Cardiac fibroblast (primary cell): ENCODE data around the gene PTPN2.

Source experiments
- DNase-seq, 2 donors: peaks; one replicate each; pipeline versions ENCODE4 v3.0.0 to v3.0.0-alpha.2; 2010; ENCODE audit warnings: low read depth in 2 of 2
- H3K4me3 ChIP-seq, 2 donors: replicated peaks in 1 of 2; 1 replicate in 1 of 2; 2 replicates in 1 of 2; pipeline ENCODE4 v1.5.1; 2011; ENCODE audit warnings: low read depth in 2 of 2, low read length in 2 of 2, mild to moderate bottlenecking in 2 of 2, moderate library complexity in 1 of 2
- CTCF ChIP-seq: IDR thresholded peaks from one replicate; pipeline ENCODE4 v1.5.1; 2011; ENCODE audit warnings: low read depth, mild to moderate bottlenecking, low read length, inconsistent platforms

PTPN2 gene

DNA sequence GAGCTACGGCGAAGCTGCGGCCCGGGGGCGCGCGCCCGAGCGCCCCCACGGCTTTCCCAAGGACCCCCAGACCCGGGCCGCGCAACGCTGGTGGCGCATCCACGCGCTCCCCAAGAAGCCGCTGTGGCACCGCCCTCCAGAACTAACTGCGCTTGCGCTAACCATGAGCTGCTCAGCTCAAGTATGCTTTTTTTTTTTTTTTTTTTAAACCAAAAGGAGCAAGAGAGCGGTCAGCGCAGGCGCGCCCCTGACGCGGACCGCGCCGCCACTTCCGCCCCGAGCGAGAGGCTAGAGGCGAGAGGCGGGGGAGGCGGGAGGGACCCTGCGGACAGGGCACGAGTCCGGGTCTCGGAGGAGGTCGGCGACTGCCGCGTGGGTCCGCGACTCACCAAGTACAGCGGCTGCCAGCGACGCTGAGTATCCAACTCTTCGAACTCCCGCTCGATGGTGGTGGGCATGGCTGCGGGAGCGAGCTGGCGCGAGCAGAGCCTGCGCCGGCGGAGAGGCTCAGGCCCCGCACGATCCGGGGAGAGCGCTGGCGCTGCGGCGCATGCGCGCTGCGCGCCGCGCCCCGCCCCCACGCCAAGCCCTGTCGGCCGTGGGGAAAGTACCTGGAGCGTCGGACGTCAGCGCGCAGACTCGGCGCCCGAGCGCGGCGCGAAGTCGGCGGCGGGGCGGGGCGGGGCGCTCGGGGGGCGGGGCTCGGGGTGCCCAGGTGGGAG is at the start of gene PTPN2:
Gene PTPN2 (minus strand): TSS at position 554 of the 722 bp plus-strand sequence. CDS start 96 bp downstream, at position 458.
- TF ChIP-seq CTCF = no peak
- peak within 1 kb of the TSS; percentile 79 to 83 for H3K4me3 ChIP-seq
- DNase-seq = peak; percentile 96 to 98

GRCh38 chr18:12933327-12933726 is 49.3 kb upstream of the PTPN2 start:
- no peak overlapping the region for H3K4me3 ChIP-seq
- no peak for DNase-seq
- no peak for TF ChIP-seq CTCF

DNA sequence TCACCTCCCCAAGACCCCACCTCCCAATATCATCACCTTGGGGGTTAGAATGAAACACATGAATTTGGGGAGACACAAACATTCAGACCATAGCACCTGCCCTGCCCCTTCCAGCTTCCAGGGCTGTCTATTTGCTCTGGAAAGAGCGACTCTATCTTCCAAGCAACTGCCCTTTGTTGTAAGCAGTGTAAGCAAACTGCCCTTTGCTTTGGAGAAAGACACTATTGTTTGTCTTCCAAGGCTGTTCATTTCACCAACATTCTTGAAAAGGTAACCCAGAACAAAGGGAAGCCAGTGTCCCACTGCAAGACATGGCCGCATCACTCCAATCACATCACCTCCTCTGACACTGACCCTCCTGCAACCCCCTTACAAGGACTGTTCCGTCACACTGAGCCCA is 46.9 kb upstream of the PTPN2 start:
- H3K4me3 ChIP-seq = no peak overlapping the region
- DNase-seq = no peak
- no peak for TF ChIP-seq CTCF

DNA sequence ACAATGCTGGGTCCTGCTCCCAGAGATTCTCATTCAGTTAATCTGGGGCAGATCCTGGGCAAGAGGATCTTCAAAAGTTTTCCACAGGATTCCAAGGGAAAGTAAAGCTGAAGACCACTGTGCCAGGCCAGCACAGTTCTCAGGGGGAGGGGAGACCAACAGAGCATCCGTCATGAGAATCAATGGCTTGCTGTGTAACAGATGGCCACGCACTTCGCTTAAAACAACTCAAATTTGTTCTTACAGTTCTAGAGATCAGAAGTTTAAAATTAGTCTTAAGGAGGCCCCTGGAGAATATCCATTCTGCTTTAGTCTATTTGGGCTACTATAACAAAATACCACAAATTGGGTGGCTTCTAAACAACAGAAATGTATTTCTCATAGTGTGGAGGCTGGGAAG is 46.3 kb upstream of the PTPN2 start:
- no peak for TF ChIP-seq CTCF
- no peak overlapping the region for H3K4me3 ChIP-seq
- DNase-seq = no peak

GRCh38 chr18:12929477-12930083 is 45.5 kb upstream of the PTPN2 start:
- no peak for DNase-seq
- TF ChIP-seq CTCF = no peak
- H3K4me3 ChIP-seq = no peak overlapping the region

- no peak for TF ChIP-seq CTCF
- no peak for DNase-seq
- no peak overlapping the region for H3K4me3 ChIP-seq
Observed at GRCh38 chr18:12928641-12929040, 44.6 kb upstream of the PTPN2 start.
